Liver (tissue), 9 donors: ENCODE data around the gene CELF5. TPM values are rescaled to one million over a fixed set of nuclear protein-coding genes. Genes with fewer than 3 reads are reported as not detected.

Experiments used
- DNase-seq: peaks from one replicate; pipeline ENCODE4 v3.0.0-alpha.2; 2017; ENCODE audit warnings: low spot score
- H3K27ac ChIP-seq, 2 donors: one replicate each; pipeline ENCODE4 v1.7.0; 2013; ENCODE audit warnings: inconsistent platforms in 2 of 2, low read length in 2 of 2, control low read depth in 1 of 2, low read depth in 1 of 2, mild to moderate bottlenecking in 1 of 2
- H3K27me3 ChIP-seq, 4 donors: one replicate each; pipeline versions ENCODE4 v1.6.1 to v1.7.0; 2013; ENCODE audit warnings: low read length in 3 of 4, inconsistent platforms in 1 of 4, mild to moderate bottlenecking in 1 of 4, moderate library complexity in 1 of 4; ENCODE audit not compliant: control insufficient read depth in 4 of 4, insufficient read depth in 4 of 4
- H3K36me3 ChIP-seq, 4 donors: one replicate each; pipeline versions ENCODE4 v1.6.1 to v1.7.0; 2013; ENCODE audit warnings: low read length in 3 of 4, mild to moderate bottlenecking in 3 of 4, low read depth in 1 of 4, moderate library complexity in 1 of 4; ENCODE audit not compliant: control insufficient read depth in 4 of 4, insufficient read depth in 3 of 4
- H3K4me1 ChIP-seq, 4 donors: one replicate each; pipeline versions ENCODE4 v1.6.1 to v1.7.0; 2013; ENCODE audit warnings: low read length in 3 of 4, mild to moderate bottlenecking in 3 of 4, moderate library complexity in 1 of 4; ENCODE audit not compliant: control insufficient read depth in 4 of 4, insufficient read depth in 4 of 4
- H3K4me3 ChIP-seq, 3 donors: one replicate each; pipeline versions ENCODE4 v1.6.1 to v1.7.0; 2013; ENCODE audit warnings: low read length in 3 of 3, control low read depth in 1 of 3, low read depth in 1 of 3, mild to moderate bottlenecking in 1 of 3
- H3K9ac ChIP-seq, 2 donors: one replicate each; pipeline ENCODE4 v1.7.0; 2013; ENCODE audit warnings: low read length in 2 of 2, mild to moderate bottlenecking in 2 of 2, moderate library complexity in 2 of 2, control low read depth in 1 of 2, low read depth in 1 of 2
- H3K9me3 ChIP-seq, 4 donors: one replicate each; pipeline versions ENCODE4 v1.6.1 to v1.7.0; 2013; ENCODE audit warnings: low read length in 3 of 4; ENCODE audit not compliant: control insufficient read depth in 4 of 4
- EGR1 ChIP-seq, 2 donors: IDR thresholded peaks; 2 replicates each; pipeline ENCODE4 v1.6.1; 2016 to 2018; ENCODE audit warnings: antibody characterized with exemption in 2 of 2, low read depth in 2 of 2
- FOXA1 ChIP-seq: IDR thresholded peaks from 2 replicates; pipeline ENCODE4 v1.6.1; 2016; ENCODE audit warnings: antibody characterized with exemption
- FOXA2 ChIP-seq: IDR thresholded peaks from 2 replicates; pipeline ENCODE4 v1.6.1; 2016; ENCODE audit warnings: antibody characterized with exemption
- GABPA ChIP-seq, 2 donors: IDR thresholded peaks in 1 of 2; conservative IDR thresholded peaks in 1 of 2; 2 replicates each; pipeline ENCODE4 v1.6.1; 2016; ENCODE audit warnings: antibody characterized with exemption in 2 of 2, mild to moderate bottlenecking in 1 of 2, moderate library complexity in 1 of 2
- HNF4A ChIP-seq, 2 donors: conservative IDR thresholded peaks; 2 replicates each; pipeline ENCODE4 v1.6.1; 2016; ENCODE audit warnings: antibody characterized with exemption in 2 of 2, mild to moderate bottlenecking in 2 of 2
- HNF4G ChIP-seq: IDR thresholded peaks from 2 replicates; pipeline ENCODE4 v1.6.1; 2016; ENCODE audit warnings: antibody characterized with exemption
- MAX ChIP-seq: IDR thresholded peaks from 2 replicates; pipeline ENCODE4 v1.6.1; 2016; ENCODE audit warnings: antibody characterized with exemption
- RAD21 ChIP-seq, 2 donors: IDR thresholded peaks; 2 replicates each; pipeline ENCODE4 v1.6.1; 2016; ENCODE audit warnings: antibody characterized with exemption in 2 of 2, mild to moderate bottlenecking in 2 of 2
- RXRA ChIP-seq, 2 donors: IDR thresholded peaks; 2 replicates each; pipeline ENCODE4 v1.6.1; 2017 to 2018; ENCODE audit warnings: antibody characterized with exemption in 2 of 2, mild to moderate bottlenecking in 1 of 2
- SP1 ChIP-seq: IDR thresholded peaks from 2 replicates; pipeline ENCODE4 v1.6.1; 2018; ENCODE audit warnings: antibody characterized with exemption, mild to moderate bottlenecking
- TAF1 ChIP-seq: conservative IDR thresholded peaks from 2 replicates; pipeline ENCODE4 v1.6.1; 2016; ENCODE audit warnings: antibody characterized with exemption, mild to moderate bottlenecking
- YY1 ChIP-seq: IDR thresholded peaks from 2 replicates; pipeline ENCODE4 v1.6.1; 2016; ENCODE audit warnings: antibody characterized with exemption, mild to moderate bottlenecking
- WGBS: extraction: QIAGEN DNeasy Blood & Tissue Kit; methylation state at CpG from one replicate; pipeline ENCODE4 v1.1.7; 2013; 5-methylcytosine and 5-hydroxymethylcytosine counted together
- polyA plus RNA-seq, 2 donors: library from polyadenylated mRNA; stranded (reverse) in 1 of 2; unstranded in 1 of 2; fragments of 200-250 nt in 1 of 2; fragments of >200 nt in 1 of 2; fragmentation: Nextera tagmentation in 1 of 2; extraction: Ambion mirVana in 1 of 2; gene quantifications; one replicate each; pipeline versions ENCODE4 v1.2.1 to v1.2.3, GENCODE V29; 2013 to 2015
- total RNA-seq, 2 donors: library from RNA; depleted of rRNA; stranded (reverse); fragments of >200 nt; gene quantifications; one replicate each; pipeline ENCODE4 v1.2.3, GENCODE V29; 2014
- TF ChIP-seq, protein P1 (sequence below): fragments of 150-350 bp; IDR thresholded peaks from 2 replicates; pipeline ENCODE4 v1.5.1; 2017; ENCODE audit warnings: improper control_type of control experiment, low read depth, low read length; ENCODE audit not compliant: missing input control
- TF ChIP-seq, protein P2 (sequence below): IDR thresholded peaks from 2 replicates; pipeline ENCODE4 v1.6.1; 2016; ENCODE audit warnings: antibody characterized with exemption
- TF ChIP-seq, protein P3 (sequence below): IDR thresholded peaks from 2 replicates; pipeline ENCODE4 v1.6.1; 2016; ENCODE audit warnings: antibody characterized with exemption
- TF ChIP-seq, protein P4 (sequence below): IDR thresholded peaks from 2 replicates; pipeline ENCODE4 v1.6.1; 2016; ENCODE audit warnings: antibody characterized with exemption, mild to moderate bottlenecking
- donor health status: healthy.
- donor health status: healthy.
- donor health status: healthy.
- donor health status: healthy.
- donor health status: healthy.

Gene CELF5
- total and polyA plus RNA-seq, 4 donors = 0.06 to 0.50 (median 0.26) TPM

DNA sequence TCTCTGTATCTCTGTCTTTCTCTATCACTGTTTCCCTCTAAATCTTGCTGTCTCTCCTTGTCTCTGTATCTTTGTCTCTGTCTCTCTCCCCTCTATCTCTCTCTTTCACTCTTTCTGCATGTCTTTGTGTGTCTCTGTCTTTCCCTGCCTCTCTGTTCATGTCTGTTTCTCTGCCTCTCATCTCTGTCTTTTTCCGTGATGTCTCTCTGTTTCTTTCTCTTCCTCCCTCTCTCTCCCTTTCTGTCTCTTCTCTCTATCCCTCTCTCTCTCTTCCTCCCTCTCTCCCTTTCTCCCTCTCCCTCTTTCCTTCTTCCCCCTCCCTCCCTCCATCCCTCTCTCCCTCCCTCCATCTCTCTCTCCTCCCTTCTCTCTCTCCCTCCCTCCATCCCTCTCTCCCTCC is 85.3 kb downstream of the CELF5 start:
- DNase-seq = no peak
- 72% methylated on average over 1 of the region's 1 CpG for WGBS
- Histone ChIP-seq H3K27ac (no peak overlapping the region), H3K9me3 (no peaks in the 10 kb centered on the region), H3K4me3 (no peak overlapping the region), H3K9ac (no peak overlapping the region), H3K4me1 (peaks cover 0 to 5% (median 0%) of the 10 kb centered on the region in 4 donors), H3K36me3 (no peaks in the 10 kb centered on the region), H3K27me3 (peaks cover 0 to 4% (median 1%) of the 10 kb centered on the region in 4 donors)
- TF ChIP-seq TAF1 (no peak), YY1 (no peak), RXRA (IDR thresholded peaks at IDR 0.05) (no peak), FOXA2 (no peak), GABPA (IDR thresholded peaks at IDR 0.05 in 1 of 2, conservative IDR thresholded peaks at IDR 0.05 in 1 of 2) (no peak), HNF4A (conservative IDR thresholded peaks at IDR 0.05) (no peak), RAD21 (IDR thresholded peaks at IDR 0.05) (no peak), EGR1 (IDR thresholded peaks at IDR 0.05; ENCODE audit: low read depth in 2 of 2) (no peak)
- TF ChIP-seq, protein P1, sequence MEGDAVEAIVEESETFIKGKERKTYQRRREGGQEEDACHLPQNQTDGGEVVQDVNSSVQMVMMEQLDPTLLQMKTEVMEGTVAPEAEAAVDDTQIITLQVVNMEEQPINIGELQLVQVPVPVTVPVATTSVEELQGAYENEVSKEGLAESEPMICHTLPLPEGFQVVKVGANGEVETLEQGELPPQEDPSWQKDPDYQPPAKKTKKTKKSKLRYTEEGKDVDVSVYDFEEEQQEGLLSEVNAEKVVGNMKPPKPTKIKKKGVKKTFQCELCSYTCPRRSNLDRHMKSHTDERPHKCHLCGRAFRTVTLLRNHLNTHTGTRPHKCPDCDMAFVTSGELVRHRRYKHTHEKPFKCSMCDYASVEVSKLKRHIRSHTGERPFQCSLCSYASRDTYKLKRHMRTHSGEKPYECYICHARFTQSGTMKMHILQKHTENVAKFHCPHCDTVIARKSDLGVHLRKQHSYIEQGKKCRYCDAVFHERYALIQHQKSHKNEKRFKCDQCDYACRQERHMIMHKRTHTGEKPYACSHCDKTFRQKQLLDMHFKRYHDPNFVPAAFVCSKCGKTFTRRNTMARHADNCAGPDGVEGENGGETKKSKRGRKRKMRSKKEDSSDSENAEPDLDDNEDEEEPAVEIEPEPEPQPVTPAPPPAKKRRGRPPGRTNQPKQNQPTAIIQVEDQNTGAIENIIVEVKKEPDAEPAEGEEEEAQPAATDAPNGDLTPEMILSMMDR = no peak
- TF ChIP-seq, protein P2, sequence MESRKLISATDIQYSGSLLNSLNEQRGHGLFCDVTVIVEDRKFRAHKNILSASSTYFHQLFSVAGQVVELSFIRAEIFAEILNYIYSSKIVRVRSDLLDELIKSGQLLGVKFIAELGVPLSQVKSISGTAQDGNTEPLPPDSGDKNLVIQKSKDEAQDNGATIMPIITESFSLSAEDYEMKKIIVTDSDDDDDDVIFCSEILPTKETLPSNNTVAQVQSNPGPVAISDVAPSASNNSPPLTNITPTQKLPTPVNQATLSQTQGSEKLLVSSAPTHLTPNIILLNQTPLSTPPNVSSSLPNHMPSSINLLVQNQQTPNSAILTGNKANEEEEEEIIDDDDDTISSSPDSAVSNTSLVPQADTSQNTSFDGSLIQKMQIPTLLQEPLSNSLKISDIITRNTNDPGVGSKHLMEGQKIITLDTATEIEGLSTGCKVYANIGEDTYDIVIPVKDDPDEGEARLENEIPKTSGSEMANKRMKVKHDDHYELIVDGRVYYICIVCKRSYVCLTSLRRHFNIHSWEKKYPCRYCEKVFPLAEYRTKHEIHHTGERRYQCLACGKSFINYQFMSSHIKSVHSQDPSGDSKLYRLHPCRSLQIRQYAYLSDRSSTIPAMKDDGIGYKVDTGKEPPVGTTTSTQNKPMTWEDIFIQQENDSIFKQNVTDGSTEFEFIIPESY = no peak

GRCh38 chr19:3310280-3310679 is 85.8 kb downstream of the CELF5 start:
- no peaks in the 10 kb centered on the region for H3K36me3 ChIP-seq
- no peaks in the 10 kb centered on the region for H3K9me3 ChIP-seq
- H3K27ac ChIP-seq = no peak overlapping the region
- no peaks in the 10 kb centered on the region for H3K4me1 ChIP-seq
- no peak for DNase-seq
- peaks cover 0 to 4% (median 1%) of the 10 kb centered on the region in 4 donors for H3K27me3 ChIP-seq
- no peak overlapping the region for H3K9ac ChIP-seq
- WGBS = 63% methylated on average over 1 of the region's 1 CpG
- H3K4me3 ChIP-seq = no peak overlapping the region
- TF ChIP-seq RXRA (IDR thresholded peaks at IDR 0.05) (no peak), HNF4G (no peak), TAF1 (no peak), FOXA1 (no peak), SP1 (no peak), EGR1 (IDR thresholded peaks at IDR 0.05; ENCODE audit: low read depth in 2 of 2) (no peak), HNF4A (conservative IDR thresholded peaks at IDR 0.05) (no peak), MAX (no peak)
- TF ChIP-seq, protein P3, sequence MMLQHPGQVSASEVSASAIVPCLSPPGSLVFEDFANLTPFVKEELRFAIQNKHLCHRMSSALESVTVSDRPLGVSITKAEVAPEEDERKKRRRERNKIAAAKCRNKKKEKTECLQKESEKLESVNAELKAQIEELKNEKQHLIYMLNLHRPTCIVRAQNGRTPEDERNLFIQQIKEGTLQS = no peak

DNA sequence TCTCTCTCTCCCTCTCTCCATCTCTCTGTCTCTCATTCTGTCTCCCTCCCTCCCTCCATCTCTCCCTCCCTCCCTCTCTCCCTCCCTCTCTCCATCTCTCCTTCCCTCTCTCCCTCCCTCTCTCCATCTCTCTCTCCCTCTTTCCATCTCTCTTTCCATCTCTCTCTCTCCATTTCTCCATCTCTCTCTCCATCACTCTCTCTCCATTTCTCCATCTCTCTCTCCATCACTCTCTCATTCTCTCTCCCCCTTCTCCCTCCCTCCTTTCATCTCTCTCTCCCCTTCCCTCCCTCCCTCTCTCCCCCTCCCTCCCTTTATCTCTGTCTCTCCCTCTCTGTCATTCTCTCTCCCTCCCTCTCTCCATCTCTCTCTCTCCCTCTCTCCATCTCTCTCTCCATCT is 86.2 kb downstream of the CELF5 start:
- Histone ChIP-seq H3K36me3 (no peaks in the 10 kb centered on the region), H3K9ac (no peak overlapping the region), H3K27ac (no peak overlapping the region), H3K9me3 (no peaks in the 10 kb centered on the region), H3K27me3 (peaks cover 0 to 4% (median 1%) of the 10 kb centered on the region in 4 donors), H3K4me3 (no peak overlapping the region), H3K4me1 (no peaks in the 10 kb centered on the region)
- DNase-seq = no peak
- TF ChIP-seq HNF4A (conservative IDR thresholded peaks at IDR 0.05) = no peak
- no peak for TF ChIP-seq FOXA2
- no peak for TF ChIP-seq FOXA1
- TF ChIP-seq MAX = no peak
- TF ChIP-seq EGR1 (IDR thresholded peaks at IDR 0.05; ENCODE audit: low read depth in 2 of 2) = no peak
- TF ChIP-seq, protein P1 = no peak
- TF ChIP-seq RAD21 (IDR thresholded peaks at IDR 0.05) = no peak
- TF ChIP-seq, protein P4, sequence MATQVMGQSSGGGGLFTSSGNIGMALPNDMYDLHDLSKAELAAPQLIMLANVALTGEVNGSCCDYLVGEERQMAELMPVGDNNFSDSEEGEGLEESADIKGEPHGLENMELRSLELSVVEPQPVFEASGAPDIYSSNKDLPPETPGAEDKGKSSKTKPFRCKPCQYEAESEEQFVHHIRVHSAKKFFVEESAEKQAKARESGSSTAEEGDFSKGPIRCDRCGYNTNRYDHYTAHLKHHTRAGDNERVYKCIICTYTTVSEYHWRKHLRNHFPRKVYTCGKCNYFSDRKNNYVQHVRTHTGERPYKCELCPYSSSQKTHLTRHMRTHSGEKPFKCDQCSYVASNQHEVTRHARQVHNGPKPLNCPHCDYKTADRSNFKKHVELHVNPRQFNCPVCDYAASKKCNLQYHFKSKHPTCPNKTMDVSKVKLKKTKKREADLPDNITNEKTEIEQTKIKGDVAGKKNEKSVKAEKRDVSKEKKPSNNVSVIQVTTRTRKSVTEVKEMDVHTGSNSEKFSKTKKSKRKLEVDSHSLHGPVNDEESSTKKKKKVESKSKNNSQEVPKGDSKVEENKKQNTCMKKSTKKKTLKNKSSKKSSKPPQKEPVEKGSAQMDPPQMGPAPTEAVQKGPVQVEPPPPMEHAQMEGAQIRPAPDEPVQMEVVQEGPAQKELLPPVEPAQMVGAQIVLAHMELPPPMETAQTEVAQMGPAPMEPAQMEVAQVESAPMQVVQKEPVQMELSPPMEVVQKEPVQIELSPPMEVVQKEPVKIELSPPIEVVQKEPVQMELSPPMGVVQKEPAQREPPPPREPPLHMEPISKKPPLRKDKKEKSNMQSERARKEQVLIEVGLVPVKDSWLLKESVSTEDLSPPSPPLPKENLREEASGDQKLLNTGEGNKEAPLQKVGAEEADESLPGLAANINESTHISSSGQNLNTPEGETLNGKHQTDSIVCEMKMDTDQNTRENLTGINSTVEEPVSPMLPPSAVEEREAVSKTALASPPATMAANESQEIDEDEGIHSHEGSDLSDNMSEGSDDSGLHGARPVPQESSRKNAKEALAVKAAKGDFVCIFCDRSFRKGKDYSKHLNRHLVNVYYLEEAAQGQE = no peak
- TF ChIP-seq RXRA (IDR thresholded peaks at IDR 0.05) = no peak
- no peak for TF ChIP-seq SP1
